H1 (cell line): ENCODE measurements around the gene AVPI1. TPM values are rescaled to one million over a fixed set of nuclear protein-coding genes. Genes with fewer than 3 reads are reported as not detected.

ENCODE experiments used
- ATF3 ChIP-seq: IDR thresholded peaks from 2 replicates; pipeline ENCODE4 v1.6.1; 2011; ENCODE audit warnings: low read depth, mild to moderate bottlenecking, low read length; ENCODE audit not compliant: insufficient read depth
- CEBPB ChIP-seq: IDR thresholded peaks from 2 replicates; pipeline ENCODE4 v1.6.1; 2012; ENCODE audit warnings: low read depth, low read length
- CHD1 ChIP-seq: IDR thresholded peaks from 2 replicates; pipeline ENCODE4 v1.6.1; 2012; ENCODE audit warnings: low read depth, low read length, improper control_type of control experiment
- CTBP2 ChIP-seq: IDR thresholded peaks from 2 replicates; pipeline ENCODE4 v1.7.0; 2011; ENCODE audit warnings: borderline replicate concordance, mild to moderate bottlenecking, moderate library complexity, mixed read lengths, low read length; ENCODE audit not compliant: insufficient read depth, insufficient read length
- EGR1 ChIP-seq: IDR thresholded peaks from 2 replicates; pipeline ENCODE4 v1.6.1; 2011; ENCODE audit warnings: low read depth, low read length, borderline replicate concordance
- EP300 ChIP-seq, 2 experiments: IDR thresholded peaks; 1 replicate in 1 of 2; 2 replicates in 1 of 2; pipeline ENCODE4 v1.6.1; 2011 to 2012; ENCODE audit warnings: low read depth in 2 of 2, low read length in 2 of 2, mild to moderate bottlenecking in 2 of 2, borderline replicate concordance in 1 of 2, inconsistent platforms in 1 of 2, moderate library complexity in 1 of 2
- GTF2F1 ChIP-seq: IDR thresholded peaks from 2 replicates; pipeline ENCODE4 v1.6.1; 2012; ENCODE audit warnings: low read depth, low read length, improper control_type of control experiment, borderline replicate concordance
- HDAC6 ChIP-seq: IDR thresholded peaks from one replicate; pipeline ENCODE4 v1.7.1; 2012; ENCODE audit warnings: low read depth, mild to moderate bottlenecking, inconsistent platforms, low read length, moderate library complexity
- JUND ChIP-seq: IDR thresholded peaks from 2 replicates; pipeline ENCODE4 v1.6.1; 2011; ENCODE audit warnings: mild to moderate bottlenecking, improper control_type of control experiment, low read length
- MAFK ChIP-seq: IDR thresholded peaks from 2 replicates; pipeline ENCODE4 v1.6.1; 2012; ENCODE audit warnings: low read depth, mild to moderate bottlenecking, improper control_type of control experiment, low read length
- MAX ChIP-seq: IDR thresholded peaks from 2 replicates; pipeline ENCODE4 v1.6.1; 2012; ENCODE audit warnings: inconsistent platforms
- NANOG ChIP-seq: IDR thresholded peaks from 2 replicates; pipeline ENCODE4 v1.6.1; 2011; ENCODE audit warnings: low read length, low read depth, mild to moderate bottlenecking, inconsistent platforms; ENCODE audit not compliant: insufficient read depth, poor library complexity, severe bottlenecking
- NRF1 ChIP-seq: IDR thresholded peaks from 2 replicates; pipeline ENCODE4 v1.6.1; 2011; ENCODE audit warnings: mild to moderate bottlenecking, low read depth, low read length, improper control_type of control experiment
- PHF8 ChIP-seq: fragments of 200-600 bp; sonication (generic); conservative IDR thresholded peaks from 2 replicates; pipeline ENCODE4 v1.7.1; 2012; ENCODE audit warnings: low read depth, mild to moderate bottlenecking, inconsistent platforms, low read length, moderate library complexity
- RXRA ChIP-seq: IDR thresholded peaks from 2 replicates; pipeline ENCODE4 v1.6.1; 2011; ENCODE audit warnings: low read depth, mild to moderate bottlenecking, low read length, moderate library complexity; ENCODE audit not compliant: insufficient read depth
- SAP30 ChIP-seq: fragments of 300-600 bp; sonication (generic); IDR thresholded peaks from 2 replicates; pipeline ENCODE4 v1.7.1; 2012; ENCODE audit warnings: low read length, moderate library complexity, mild to moderate bottlenecking, inconsistent platforms; ENCODE audit not compliant: insufficient read depth, insufficient replicate concordance
- SP2 ChIP-seq: IDR thresholded peaks from 2 replicates; pipeline ENCODE4 v1.6.1; 2012; ENCODE audit warnings: mild to moderate bottlenecking, low read length, inconsistent platforms
- SP4 ChIP-seq: IDR thresholded peaks from 2 replicates; pipeline ENCODE4 v1.6.1; 2012; ENCODE audit warnings: low read length, inconsistent platforms
- SRF ChIP-seq: IDR thresholded peaks from 2 replicates; pipeline ENCODE4 v1.6.1; 2011; ENCODE audit warnings: mild to moderate bottlenecking, low read depth, low read length, moderate library complexity
- TBP ChIP-seq: IDR thresholded peaks from 2 replicates; pipeline ENCODE4 v1.6.1; 2011; ENCODE audit warnings: low read depth, low read length, improper control_type of control experiment
- TCF12 ChIP-seq: IDR thresholded peaks from 2 replicates; pipeline ENCODE4 v1.6.1; 2011; ENCODE audit warnings: low read depth, mild to moderate bottlenecking, low read length
- TEAD4 ChIP-seq: IDR thresholded peaks from 2 replicates; pipeline ENCODE4 v1.6.1; 2012; ENCODE audit warnings: low read depth, low read length, inconsistent platforms, mixed read lengths
- YY1 ChIP-seq: IDR thresholded peaks from 2 replicates; pipeline ENCODE4 v1.6.1; 2011; ENCODE audit warnings: low read depth, mild to moderate bottlenecking, low read length
- polyA plus RNA-seq, 7 experiments: library from polyadenylated mRNA; depleted of rRNA in 3 of 7; stranded (reverse) in 5 of 7; unstranded in 2 of 7; fragments of >200 nt in 5 of 7; fragments of 200-250 nt in 2 of 7; gene quantifications; 1 replicate in 5 of 7; 2 replicates in 1 of 7; 4 replicates in 1 of 7; pipeline versions ENCODE4 v1.2.1 to v1.2.3, GENCODE V29; 2011 to 2013; ENCODE audit warnings: missing spikeins in 2 of 7, mixed read lengths in 2 of 7
- total RNA-seq: library from RNA; stranded (reverse); fragmentation: NEBNext Ultra II Directional; extraction: Animal tissue kit (Norgen Biotek cat#: 25700); gene quantifications from 2 replicates; pipeline ENCODE4 v1.2.1, GENCODE V29; 2021

Gene AVPI1
- total and polyA plus RNA-seq, 2 of the 8 experiments (the other 6 are each of a cell fraction or from before 2014, with no cell fraction given) = 9.0 to 13.5 TPM

- TF ChIP-seq CTBP2 (no peak), EGR1 (no peak), JUND (no peak), TEAD4 (no peak), GTF2F1 (no peak), SP4 (peak; percentile 57; the same call in 1 of the 2 replicates), HDAC6 (no peak), SP2 (no peak), TCF12 (no peak), CEBPB (peak; percentile 56; the same call in 1 of the 2 replicates), YY1 (peak; percentile 99), TBP (peak; percentile 60), RXRA (no peak), MAX (peak; percentile 57), NANOG (no peak), SRF (no peak; the same call in 1 of the 2 replicates), SAP30 (peak; percentile 90), CHD1 (no peak), NRF1 (no peak), PHF8 (peak; percentile 71; the same call in 1 of the 2 replicates), EP300 (IDR thresholded peaks at IDR 0.05; ENCODE audit: borderline replicate concordance in 1 of 2, low read depth in 2 of 2, low read length in 2 of 2) (0 out of 3 replicates have a peak, but pooled peaks of 1 of the 2 experiments have one; percentile 66), ATF3 (no peak), MAFK (no peak)
These were observed 53.8 kb downstream of the AVPI1 start, which contains the start of gene MORN4 (continued) for GRCh38 chr10:97632949-97633884.
